Parathyroid adenoma (tissue), 2 donors: ENCODE results near the gene LGALS3BP.
A peak's percentile ranks its signal among the peaks of the same experiment; 100 is the strongest.

ENCODE experiments used
- H2AFZ ChIP-seq: fragments of 300-600 bp; sonication (generic); one replicate; pipeline ENCODE4 v1.7.0; 2017; ENCODE audit warnings: antibody characterized with exemption, mild to moderate bottlenecking
- H3K27ac ChIP-seq: fragments of 300-600 bp; sonication (generic); one replicate; pipeline ENCODE4 v1.7.0; 2017
- H3K27me3 ChIP-seq: fragments of 300-600 bp; sonication (generic); one replicate; pipeline ENCODE4 v1.7.0; 2017; ENCODE audit warnings: low read length; ENCODE audit not compliant: control insufficient read depth, insufficient read depth
- H3K36me3 ChIP-seq: fragments of 300-600 bp; sonication (generic); one replicate; pipeline ENCODE4 v1.7.0; 2017; ENCODE audit warnings: low read length; ENCODE audit not compliant: control insufficient read depth, insufficient read depth
- H3K4me1 ChIP-seq: fragments of 300-600 bp; sonication (generic); one replicate; pipeline ENCODE4 v1.7.0; 2017; ENCODE audit warnings: control low read depth
- H3K4me2 ChIP-seq: fragments of 300-600 bp; sonication (generic); one replicate; pipeline ENCODE4 v1.7.0; 2017; ENCODE audit warnings: low read length
- H3K4me3 ChIP-seq: fragments of 300-600 bp; sonication (generic); one replicate; pipeline ENCODE4 v1.7.0; 2017; ENCODE audit warnings: low read depth, low read length
- H3K79me2 ChIP-seq: fragments of 300-600 bp; sonication (generic); one replicate; pipeline ENCODE4 v1.7.0; 2017; ENCODE audit warnings: control low read depth
- H3K9ac ChIP-seq: fragments of 300-600 bp; sonication (generic); one replicate; pipeline ENCODE4 v1.7.0; 2017; ENCODE audit warnings: mild to moderate bottlenecking
- H3K9me3 ChIP-seq: fragments of 300-600 bp; sonication (generic); one replicate; pipeline ENCODE4 v1.7.0; 2017; ENCODE audit warnings: low read length; ENCODE audit not compliant: control insufficient read depth
- TF ChIP-seq, protein P1 (sequence below): fragments of 300-600 bp; sonication (generic); IDR thresholded peaks from one replicate; pipeline ENCODE4 v1.7.0; 2017; ENCODE audit warnings: antibody characterized with exemption, mild to moderate bottlenecking
- donor health status: primary hyperparathyroidism.

The LGALS3BP gene

DNA sequence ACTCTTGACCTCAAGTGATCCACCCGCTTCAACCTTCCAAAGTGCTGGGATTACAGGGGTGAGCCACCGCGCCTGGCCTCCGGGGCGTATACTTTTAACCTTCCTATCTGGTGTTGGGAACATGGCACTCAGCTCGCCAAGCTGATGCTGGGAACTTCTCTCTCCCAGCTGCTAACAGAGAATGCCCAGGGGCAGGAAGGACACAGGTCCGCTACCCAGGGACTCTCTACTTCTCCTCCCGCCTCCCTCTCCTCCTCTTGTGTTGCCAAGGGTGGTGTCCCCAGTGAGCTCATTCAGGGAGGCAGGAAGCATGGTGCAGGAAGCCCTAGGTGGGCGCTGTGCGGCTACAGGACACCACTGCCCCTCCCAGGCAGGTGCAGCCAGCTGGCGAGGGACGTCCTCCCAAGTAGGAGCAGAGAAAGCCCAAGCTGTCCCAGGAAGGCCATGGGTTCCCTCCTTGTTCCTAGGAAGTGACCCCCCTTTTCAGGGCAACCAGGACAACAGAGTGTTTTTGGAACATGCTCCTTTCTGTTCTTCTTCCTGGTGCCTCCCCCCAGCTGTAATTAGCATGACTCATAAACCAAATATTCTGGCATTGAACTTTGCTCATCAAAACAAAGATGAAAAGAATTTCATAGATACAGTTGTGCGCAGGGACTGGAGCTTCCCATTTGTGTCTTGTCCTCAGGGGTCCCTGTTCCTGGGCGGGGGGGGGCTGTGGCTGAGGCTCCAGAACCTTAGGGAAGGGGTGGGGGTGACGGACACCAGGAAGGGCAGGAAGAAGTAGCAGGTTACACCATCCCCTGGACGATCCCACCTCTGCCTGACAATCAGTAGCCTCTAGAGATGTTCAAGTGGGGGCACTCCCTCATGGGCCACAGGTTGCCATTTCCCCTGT lies 46.9 kb upstream of the LGALS3BP start:
- Histone ChIP-seq H3K27ac (peak overlapping the region; percentile 97), H3K27me3 (no peaks in the 10 kb centered on the region)

GRCh38 chr17:79024901-79025737 lies 45.4 kb upstream of the LGALS3BP start:
- Histone ChIP-seq H3K4me3 (peak overlapping the region; percentile 66), H3K9ac (no peak overlapping the region), H3K27ac (peak overlapping the region; percentile 74), H3K27me3 (no peaks in the 10 kb centered on the region), H3K9me3 (no peaks in the 10 kb centered on the region), H3K79me2 (no peaks in the 10 kb centered on the region), H3K4me1 (peaks cover 41% of the 10 kb centered on the region), H2AFZ (peak overlapping the region; percentile 84), H3K4me2 (peak overlapping the region; percentile 60), H3K36me3 (no peaks in the 10 kb centered on the region)
- TF ChIP-seq, protein P1, sequence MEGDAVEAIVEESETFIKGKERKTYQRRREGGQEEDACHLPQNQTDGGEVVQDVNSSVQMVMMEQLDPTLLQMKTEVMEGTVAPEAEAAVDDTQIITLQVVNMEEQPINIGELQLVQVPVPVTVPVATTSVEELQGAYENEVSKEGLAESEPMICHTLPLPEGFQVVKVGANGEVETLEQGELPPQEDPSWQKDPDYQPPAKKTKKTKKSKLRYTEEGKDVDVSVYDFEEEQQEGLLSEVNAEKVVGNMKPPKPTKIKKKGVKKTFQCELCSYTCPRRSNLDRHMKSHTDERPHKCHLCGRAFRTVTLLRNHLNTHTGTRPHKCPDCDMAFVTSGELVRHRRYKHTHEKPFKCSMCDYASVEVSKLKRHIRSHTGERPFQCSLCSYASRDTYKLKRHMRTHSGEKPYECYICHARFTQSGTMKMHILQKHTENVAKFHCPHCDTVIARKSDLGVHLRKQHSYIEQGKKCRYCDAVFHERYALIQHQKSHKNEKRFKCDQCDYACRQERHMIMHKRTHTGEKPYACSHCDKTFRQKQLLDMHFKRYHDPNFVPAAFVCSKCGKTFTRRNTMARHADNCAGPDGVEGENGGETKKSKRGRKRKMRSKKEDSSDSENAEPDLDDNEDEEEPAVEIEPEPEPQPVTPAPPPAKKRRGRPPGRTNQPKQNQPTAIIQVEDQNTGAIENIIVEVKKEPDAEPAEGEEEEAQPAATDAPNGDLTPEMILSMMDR = no peak

More for the DNA sequence above, 46.9 kb upstream of the LGALS3BP start:
- TF ChIP-seq, protein P1 = no peak
- Histone ChIP-seq H3K4me1 (peaks cover 38% of the 10 kb centered on the region), H3K36me3 (no peaks in the 10 kb centered on the region), H2AFZ (peak overlapping the region; percentile 68), H3K9me3 (no peaks in the 10 kb centered on the region), H3K9ac (no peak overlapping the region), H3K4me3 (peak overlapping the region; percentile 70), H3K79me2 (no peaks in the 10 kb centered on the region), H3K4me2 (peak overlapping the region; percentile 60)

DNA sequence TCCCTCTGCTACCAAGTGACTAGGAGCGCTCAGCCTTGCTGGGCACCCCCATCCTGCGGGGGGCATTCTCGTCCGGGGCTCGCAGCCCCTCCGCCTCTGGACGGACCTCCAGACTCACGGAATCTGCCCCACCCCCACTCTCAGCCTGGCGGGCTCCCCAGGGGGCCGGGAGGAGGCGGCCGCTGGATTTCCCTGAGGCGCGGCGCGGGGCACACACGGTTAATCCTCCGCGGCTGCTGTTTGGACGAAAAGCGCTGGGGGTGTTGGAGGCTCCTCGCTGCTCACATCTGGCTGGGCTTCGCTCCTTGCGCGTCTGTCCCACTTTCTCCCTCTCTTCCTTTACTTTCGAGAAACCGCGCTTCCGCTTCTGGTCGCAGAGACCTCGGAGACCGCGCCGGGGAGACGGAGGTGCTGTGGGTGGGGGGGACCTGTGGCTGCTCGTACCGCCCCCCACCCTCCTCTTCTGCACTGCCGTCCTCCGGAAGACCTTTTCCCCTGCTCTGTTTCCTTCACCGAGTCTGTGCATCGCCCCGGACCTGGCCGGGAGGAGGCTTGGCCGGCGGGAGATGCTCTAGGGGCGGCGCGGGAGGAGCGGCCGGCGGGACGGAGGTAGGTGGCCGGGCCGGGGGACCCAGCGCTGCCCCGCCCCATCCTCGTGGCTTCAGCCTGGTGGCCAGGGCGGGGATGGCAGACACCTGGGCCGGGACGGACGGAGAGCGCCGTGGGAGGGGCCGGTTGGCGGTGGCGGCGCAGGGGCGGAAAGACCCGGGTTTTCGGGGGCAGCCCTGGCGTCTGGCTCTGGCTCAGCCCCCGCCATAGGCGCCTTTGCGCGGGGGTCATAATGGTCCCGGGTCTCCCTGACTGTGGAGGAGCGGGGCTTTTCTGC lies 44.4 kb upstream of the LGALS3BP start, which contains the start of gene C1QTNF1:
Gene C1QTNF1 (plus strand): TSS at position 284 of the 886 bp plus-strand sequence. CDS start 19,800 bp downstream, outside the sequence.
- Histone ChIP-seq H3K36me3 (no peaks in the 10 kb centered on the region), H3K9ac (no peak within 1 kb of the TSS), H2AFZ (peak within 1 kb of the TSS; percentile 84), H3K79me2 (no peaks in the 10 kb centered on the region), H3K4me3 (peak within 1 kb of the TSS; percentile 66), H3K27me3 (no peaks in the 10 kb centered on the region), H3K4me1 (peaks cover 51% of the 10 kb centered on the region), H3K4me2 (peak within 1 kb of the TSS; percentile 60), H3K27ac (peak within 1 kb of the TSS; percentile 74), H3K9me3 (no peaks in the 10 kb centered on the region)
- TF ChIP-seq, protein P1 = peak; percentile 54

GRCh38 chr17:79023180-79023705 lies 43.5 kb upstream of the LGALS3BP start:
- Histone ChIP-seq H3K27ac (peak overlapping the region; percentile 74), H3K9me3 (no peaks in the 10 kb centered on the region), H2AFZ (no peak overlapping the region), H3K79me2 (no peaks in the 10 kb centered on the region), H3K36me3 (no peaks in the 10 kb centered on the region), H3K9ac (no peak overlapping the region), H3K27me3 (no peaks in the 10 kb centered on the region), H3K4me3 (peak overlapping the region; percentile 66), H3K4me2 (peak overlapping the region; percentile 60), H3K4me1 (peaks cover 48% of the 10 kb centered on the region)
- TF ChIP-seq, protein P1 = no peak
